BE2C (cell line): Measurements from ENCODE around the gene PDGFA.

Experiments used
- DNase-seq: peaks from one replicate; pipeline ENCODE4 v3.0.0-alpha.2; 2020
- H3K27me3 ChIP-seq: fragments of 250-450 bp; sonication (Bioruptor Pico); 2 replicates; pipeline ENCODE4 v1.5.1; 2020; ENCODE audit warnings: mild to moderate bottlenecking
- H3K36me3 ChIP-seq: fragments of 250-450 bp; sonication (Bioruptor Pico); 2 replicates; pipeline ENCODE4 v1.5.1; 2020; ENCODE audit warnings: mild to moderate bottlenecking
- H3K4me1 ChIP-seq: fragments of 250-450 bp; sonication (Bioruptor Pico); 2 replicates; pipeline ENCODE4 v1.5.1; 2020
- H3K4me3 ChIP-seq: 2 replicates; pipeline ENCODE4 v1.5.1; 2011; ENCODE audit warnings: low read depth, low read length
- H3K9me3 ChIP-seq: fragments of 250-450 bp; sonication (Bioruptor Pico); 2 replicates; pipeline ENCODE4 v1.5.1; 2020
- TF ChIP-seq, protein P1 (sequence below): IDR thresholded peaks from 2 replicates; pipeline ENCODE4 v1.5.1; 2012; ENCODE audit warnings: mild to moderate bottlenecking, low read depth, low read length

PDGFA gene

DNA sequence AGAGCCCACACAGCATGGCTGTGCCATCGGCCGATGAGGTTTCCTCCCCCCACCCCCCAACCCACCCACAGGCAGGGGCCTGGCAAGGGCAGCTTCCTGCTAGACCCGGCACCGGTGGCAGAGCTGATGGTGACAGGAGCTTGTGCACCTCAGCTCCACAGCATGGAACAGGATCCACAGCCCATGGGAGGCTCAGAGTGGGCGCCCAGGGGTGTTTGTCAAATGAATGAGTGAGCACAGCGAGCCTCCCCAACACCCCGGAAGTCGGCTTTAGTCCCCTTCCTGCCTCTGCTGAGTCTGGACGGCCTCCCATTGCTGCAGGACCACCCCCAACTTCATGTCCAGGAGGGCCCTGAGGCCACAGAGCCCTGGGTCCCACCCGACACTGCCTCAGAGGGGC lies 68.9 kb downstream of the PDGFA start:
- Histone ChIP-seq H3K36me3 (no peaks in the 10 kb centered on the region), H3K4me3 (no peak overlapping the region), H3K27me3 (no peaks in the 10 kb centered on the region), H3K4me1 (no peaks in the 10 kb centered on the region), H3K9me3 (0 out of 2 replicates have a peak, but pooled peaks cover 4% of the 10 kb centered on the region)
- TF ChIP-seq, protein P1, sequence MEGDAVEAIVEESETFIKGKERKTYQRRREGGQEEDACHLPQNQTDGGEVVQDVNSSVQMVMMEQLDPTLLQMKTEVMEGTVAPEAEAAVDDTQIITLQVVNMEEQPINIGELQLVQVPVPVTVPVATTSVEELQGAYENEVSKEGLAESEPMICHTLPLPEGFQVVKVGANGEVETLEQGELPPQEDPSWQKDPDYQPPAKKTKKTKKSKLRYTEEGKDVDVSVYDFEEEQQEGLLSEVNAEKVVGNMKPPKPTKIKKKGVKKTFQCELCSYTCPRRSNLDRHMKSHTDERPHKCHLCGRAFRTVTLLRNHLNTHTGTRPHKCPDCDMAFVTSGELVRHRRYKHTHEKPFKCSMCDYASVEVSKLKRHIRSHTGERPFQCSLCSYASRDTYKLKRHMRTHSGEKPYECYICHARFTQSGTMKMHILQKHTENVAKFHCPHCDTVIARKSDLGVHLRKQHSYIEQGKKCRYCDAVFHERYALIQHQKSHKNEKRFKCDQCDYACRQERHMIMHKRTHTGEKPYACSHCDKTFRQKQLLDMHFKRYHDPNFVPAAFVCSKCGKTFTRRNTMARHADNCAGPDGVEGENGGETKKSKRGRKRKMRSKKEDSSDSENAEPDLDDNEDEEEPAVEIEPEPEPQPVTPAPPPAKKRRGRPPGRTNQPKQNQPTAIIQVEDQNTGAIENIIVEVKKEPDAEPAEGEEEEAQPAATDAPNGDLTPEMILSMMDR: no peak
- no peak for DNase-seq

DNA sequence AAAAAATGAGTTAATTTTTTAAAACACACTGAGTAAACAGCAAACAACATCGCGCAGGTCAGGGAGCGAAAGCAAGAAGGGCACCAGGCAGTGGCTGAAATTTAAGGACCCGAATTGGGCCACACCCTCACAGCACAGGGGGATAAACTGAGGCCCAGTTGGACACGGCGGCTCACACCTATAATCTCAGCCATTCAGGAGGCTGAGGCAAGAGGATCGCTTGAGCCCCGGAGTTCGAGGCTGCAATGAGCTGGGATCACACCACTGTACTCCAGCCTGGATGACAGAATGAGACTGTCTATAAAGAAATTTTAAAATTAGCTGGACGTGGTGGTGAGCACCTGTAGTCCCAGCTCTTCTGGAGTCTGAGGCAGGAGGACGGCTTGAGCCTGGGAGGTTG lies 69.6 kb downstream of the PDGFA start:
- Histone ChIP-seq H3K27me3 (no peaks in the 10 kb centered on the region), H3K4me1 (no peaks in the 10 kb centered on the region), H3K4me3 (no peak overlapping the region), H3K9me3 (0 out of 2 replicates have a peak, but pooled peaks cover under 1% of the 10 kb centered on the region), H3K36me3 (no peaks in the 10 kb centered on the region)
- no peak for DNase-seq
- TF ChIP-seq, protein P1: no peak

DNA sequence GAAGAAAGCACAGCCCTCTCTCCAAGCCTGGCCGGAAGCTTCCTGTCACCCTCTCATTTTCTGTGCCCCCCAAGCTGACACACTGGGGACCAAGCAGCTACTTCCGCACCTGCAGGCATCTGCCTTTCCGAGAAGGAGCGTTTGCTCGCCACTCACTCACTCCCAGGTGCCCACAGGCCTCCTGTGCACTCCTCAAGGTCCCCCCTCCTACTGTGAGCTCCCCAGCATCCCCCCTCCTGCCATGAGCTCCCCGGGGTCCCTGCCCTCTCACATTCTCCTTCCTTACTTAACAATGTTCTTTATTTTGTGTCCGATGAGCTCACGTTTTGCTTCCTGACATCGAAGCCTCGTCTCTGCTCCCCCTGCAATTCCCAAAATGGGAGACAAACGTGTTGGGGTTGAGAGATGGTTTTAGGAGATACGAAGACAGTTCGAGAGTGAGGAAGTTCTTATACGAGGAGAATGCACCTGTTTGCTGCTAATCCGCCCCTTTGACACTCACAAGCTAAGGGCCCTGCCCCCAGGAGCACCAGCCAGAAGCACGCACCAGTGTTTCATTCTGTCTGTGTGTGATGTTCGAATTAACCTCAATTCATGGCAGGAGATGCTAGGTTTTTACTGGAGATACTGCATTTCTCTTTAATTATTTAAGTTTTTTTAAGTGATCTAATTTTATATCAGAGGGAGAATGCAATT lies 70.2 kb downstream of the PDGFA start:
- Histone ChIP-seq H3K4me3 (no peak overlapping the region), H3K36me3 (no peaks in the 10 kb centered on the region), H3K9me3 (no peaks in the 10 kb centered on the region), H3K27me3 (no peaks in the 10 kb centered on the region), H3K4me1 (no peaks in the 10 kb centered on the region)
- no peak for DNase-seq
- TF ChIP-seq, protein P1: no peak

DNA sequence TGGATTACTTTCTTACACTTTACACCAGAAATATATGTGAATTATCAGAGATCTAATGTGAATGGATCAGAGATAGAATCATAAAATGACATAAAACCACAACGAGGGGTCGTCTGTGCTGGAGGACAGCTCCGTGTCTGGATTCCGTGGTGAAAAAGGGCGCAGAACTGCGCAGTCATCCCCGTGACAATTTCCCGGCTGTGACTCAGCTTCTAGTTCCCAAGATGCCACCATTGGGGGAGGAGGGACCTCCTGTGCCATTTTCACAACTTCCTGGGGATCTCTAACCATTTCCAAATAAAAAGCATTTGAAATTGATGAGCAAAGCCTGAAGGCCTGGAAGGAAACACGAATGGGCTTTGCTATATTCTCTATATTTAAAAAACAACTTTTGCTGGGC lies 72.1 kb downstream of the PDGFA start:
- H3K9me3 ChIP-seq: no peaks in the 10 kb centered on the region
- TF ChIP-seq, protein P1: no peak
- H3K27me3 ChIP-seq: no peaks in the 10 kb centered on the region
- DNase-seq: no peak
- H3K4me1 ChIP-seq: no peaks in the 10 kb centered on the region
- H3K4me3 ChIP-seq: no peak overlapping the region
- no peaks in the 10 kb centered on the region for H3K36me3 ChIP-seq
